HepG2 (cell line): Measurements from ENCODE around the gene NDUFS7. TPM values are rescaled to one million over a fixed set of nuclear protein-coding genes. Genes with fewer than 3 reads are reported as not detected.

Source experiments
- ARHGAP35 ChIP-seq: sonication (generic); formaldehyde crosslinking; IDR thresholded peaks from 2 replicates; pipeline ENCODE4 v1.9.0; 2022; ENCODE audit warnings: mild to moderate bottlenecking, inconsistent platforms, moderate library complexity, missing genetic modification reagents, borderline replicate concordance
- CSRNP1 ChIP-seq: sonication (generic); formaldehyde crosslinking; IDR thresholded peaks from 2 replicates; pipeline ENCODE4 v1.8.1; 2023; ENCODE audit warnings: mild to moderate bottlenecking, missing genetic modification reagents
- DDIT3 ChIP-seq: sonication (generic); formaldehyde crosslinking; IDR thresholded peaks from 2 replicates; pipeline ENCODE4 v1.4.0; 2020; ENCODE audit warnings: mild to moderate bottlenecking, missing genetic modification reagents
- DNMT3B ChIP-seq: conservative IDR thresholded peaks from 2 replicates; pipeline ENCODE4 v1.6.1; 2016; ENCODE audit warnings: missing biosample characterization, control low read depth
- GFI1 ChIP-seq: sonication (generic); formaldehyde crosslinking; IDR thresholded peaks from 2 replicates; pipeline ENCODE4 v1.5.0; 2020; ENCODE audit warnings: missing genetic modification reagents, mild to moderate bottlenecking, borderline replicate concordance
- JARID2 ChIP-seq: sonication (generic); formaldehyde crosslinking; IDR thresholded peaks from 2 replicates; pipeline ENCODE4 v1.8.1; 2023; ENCODE audit warnings: missing genetic modification reagents, inconsistent platforms; ENCODE audit not compliant: insufficient replicate concordance
- KLF13 ChIP-seq: sonication (generic); formaldehyde crosslinking; IDR thresholded peaks from 2 replicates; pipeline ENCODE4 v1.4.0; 2020; ENCODE audit warnings: mild to moderate bottlenecking, missing genetic modification reagents
- MED1 ChIP-seq: sonication (generic); formaldehyde crosslinking; IDR thresholded peaks from 2 replicates; pipeline ENCODE4 v1.4.0; 2020; ENCODE audit warnings: missing genetic modification reagents
- NCOA2 ChIP-seq: sonication (generic); formaldehyde crosslinking; IDR thresholded peaks from 2 replicates; pipeline ENCODE4 v1.8.0; 2022; ENCODE audit warnings: inconsistent platforms
- PAWR ChIP-seq: sonication (generic); formaldehyde crosslinking; IDR thresholded peaks from 2 replicates; pipeline ENCODE4 v1.4.0; 2020; ENCODE audit warnings: missing genetic modification reagents, mild to moderate bottlenecking, borderline replicate concordance
- SOX6 ChIP-seq, 2 experiments: fragments of 450-650 bp in 1 of 2; sonication (generic) in 1 of 2; formaldehyde crosslinking in 1 of 2; IDR thresholded peaks; 2 replicates each; pipeline versions ENCODE4 v1.4.0 to v1.6.1; 2017 to 2020; ENCODE audit warnings: antibody characterized with exemption in 1 of 2, mild to moderate bottlenecking in 1 of 2, missing genetic modification reagents in 1 of 2
- U2AF2 ChIP-seq: fragments of 200-400 bp; formaldehyde crosslinking; IDR thresholded peaks from 2 replicates; pipeline ENCODE4 v1.6.1; 2017; ENCODE audit warnings: low read depth, mild to moderate bottlenecking, low read length
- ZBTB39 ChIP-seq: sonication (generic); formaldehyde crosslinking; IDR thresholded peaks from 2 replicates; pipeline ENCODE4 v1.5.0; 2020; ENCODE audit warnings: missing genetic modification reagents
- ZBTB7B ChIP-seq: sonication (generic); formaldehyde crosslinking; IDR thresholded peaks from 2 replicates; pipeline ENCODE4 v1.4.0; 2020; ENCODE audit warnings: missing genetic modification reagents
- ZNF12 ChIP-seq: sonication (generic); formaldehyde crosslinking; IDR thresholded peaks from 2 replicates; pipeline ENCODE4 v1.5.0; 2020; ENCODE audit warnings: missing genetic modification reagents
- ZNF136 ChIP-seq: sonication (generic); formaldehyde crosslinking; IDR thresholded peaks from 2 replicates; pipeline ENCODE4 v1.8.1; 2022; ENCODE audit warnings: low read depth, mild to moderate bottlenecking, moderate library complexity, missing genetic modification reagents
- ZNF44 ChIP-seq: sonication (generic); formaldehyde crosslinking; IDR thresholded peaks from 2 replicates; pipeline ENCODE4 v1.5.1; 2020; ENCODE audit warnings: mild to moderate bottlenecking, missing genetic modification reagents
- ZNF616 ChIP-seq: sonication (generic); formaldehyde crosslinking; IDR thresholded peaks from 2 replicates; pipeline ENCODE4 v1.5.0; 2020; ENCODE audit warnings: low read depth, mild to moderate bottlenecking, missing genetic modification reagents
- ZNF629 ChIP-seq: sonication (generic); formaldehyde crosslinking; conservative IDR thresholded peaks from 2 replicates; pipeline ENCODE4 v1.5.0; 2020; ENCODE audit warnings: missing genetic modification reagents
- polyA plus RNA-seq, 8 experiments: library from polyadenylated mRNA; depleted of rRNA in 3 of 8; stranded (reverse) in 7 of 8; unstranded in 1 of 8; fragments of >200 nt; fragmentation: Illumina TruSeq in 4 of 8; extraction: Trizol in 4 of 8; gene quantifications; 2 replicates each; pipeline versions ENCODE4 v1.2.1 to v1.2.3, GENCODE V29; 2011 to 2016; ENCODE audit warnings: low read depth in 4 of 8, missing spikeins in 1 of 8, mixed read lengths in 1 of 8; ENCODE audit not compliant: insufficient read depth in 1 of 8
- total RNA-seq, 5 experiments: library from RNA; depleted of rRNA; stranded (reverse); fragments of >200 nt; fragmentation: Illumina TruSeq; extraction: Trizol; gene quantifications; 2 replicates each; pipeline ENCODE4 v1.2.3, GENCODE V29; 2016; ENCODE audit warnings: low read depth in 1 of 5
- TF ChIP-seq, protein P1 (sequence below): sonication (generic); formaldehyde crosslinking; IDR thresholded peaks from 2 replicates; pipeline ENCODE4 v1.5.1; 2020; ENCODE audit warnings: missing genetic modification reagents, mild to moderate bottlenecking, borderline replicate concordance
- TF ChIP-seq, protein P2 (sequence below): sonication (generic); formaldehyde crosslinking; IDR thresholded peaks from 2 replicates; pipeline ENCODE4 v1.9.0; 2021; ENCODE audit warnings: missing genetic modification reagents, mild to moderate bottlenecking, borderline replicate concordance

NDUFS7 gene
- total and polyA plus RNA-seq, 2 of the 13 experiments (the other 11 are each of a cell fraction or from before 2014, with no cell fraction given) = 34.3 to 66.9 TPM

- TF ChIP-seq DDIT3 (CRISPR knock-in tag) (no peak), CSRNP1 (peak; percentile 75; the same call in 1 of the 2 replicates), GFI1 (CRISPR knock-in tag) (no peak), ZNF629 (CRISPR knock-in tag) (no peak), MED1 (CRISPR knock-in tag) (no peak), JARID2 (no peak), ZNF616 (CRISPR knock-in tag) (no peak), ZNF12 (CRISPR knock-in tag) (no peak), ZNF136 (CRISPR knock-in tag) (no peak), PAWR (CRISPR knock-in tag) (no peak), ZNF44 (no peak), ARHGAP35 (no peak), SOX6 (IDR thresholded peaks at IDR 0.05) (no peak), SOX6 (CRISPR knock-in tag; IDR thresholded peaks at IDR 0.05) (peak; percentile 40; the same call in 1 of the 2 replicates), ZBTB39 (CRISPR knock-in tag) (no peak), NCOA2 (CRISPR knock-in tag) (no peak), KLF13 (CRISPR knock-in tag) (no peak), U2AF2 (no peak), DNMT3B (CRISPR knock-in tag) (no peak), ZBTB7B (CRISPR knock-in tag) (no peak; the same call in 1 of the 2 replicates)
- TF ChIP-seq, protein P1, sequence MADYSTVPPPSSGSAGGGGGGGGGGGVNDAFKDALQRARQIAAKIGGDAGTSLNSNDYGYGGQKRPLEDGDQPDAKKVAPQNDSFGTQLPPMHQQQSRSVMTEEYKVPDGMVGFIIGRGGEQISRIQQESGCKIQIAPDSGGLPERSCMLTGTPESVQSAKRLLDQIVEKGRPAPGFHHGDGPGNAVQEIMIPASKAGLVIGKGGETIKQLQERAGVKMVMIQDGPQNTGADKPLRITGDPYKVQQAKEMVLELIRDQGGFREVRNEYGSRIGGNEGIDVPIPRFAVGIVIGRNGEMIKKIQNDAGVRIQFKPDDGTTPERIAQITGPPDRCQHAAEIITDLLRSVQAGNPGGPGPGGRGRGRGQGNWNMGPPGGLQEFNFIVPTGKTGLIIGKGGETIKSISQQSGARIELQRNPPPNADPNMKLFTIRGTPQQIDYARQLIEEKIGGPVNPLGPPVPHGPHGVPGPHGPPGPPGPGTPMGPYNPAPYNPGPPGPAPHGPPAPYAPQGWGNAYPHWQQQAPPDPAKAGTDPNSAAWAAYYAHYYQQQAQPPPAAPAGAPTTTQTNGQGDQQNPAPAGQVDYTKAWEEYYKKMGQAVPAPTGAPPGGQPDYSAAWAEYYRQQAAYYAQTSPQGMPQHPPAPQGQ (CRISPR knock-in tag) = no peak
- TF ChIP-seq, protein P2, sequence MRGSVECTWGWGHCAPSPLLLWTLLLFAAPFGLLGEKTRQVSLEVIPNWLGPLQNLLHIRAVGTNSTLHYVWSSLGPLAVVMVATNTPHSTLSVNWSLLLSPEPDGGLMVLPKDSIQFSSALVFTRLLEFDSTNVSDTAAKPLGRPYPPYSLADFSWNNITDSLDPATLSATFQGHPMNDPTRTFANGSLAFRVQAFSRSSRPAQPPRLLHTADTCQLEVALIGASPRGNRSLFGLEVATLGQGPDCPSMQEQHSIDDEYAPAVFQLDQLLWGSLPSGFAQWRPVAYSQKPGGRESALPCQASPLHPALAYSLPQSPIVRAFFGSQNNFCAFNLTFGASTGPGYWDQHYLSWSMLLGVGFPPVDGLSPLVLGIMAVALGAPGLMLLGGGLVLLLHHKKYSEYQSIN (CRISPR knock-in tag) = no peak
Observed at GRCh38 chr19:1395194-1396018, 11.7 kb downstream of the NDUFS7 start (continued).
